ENCODE data around the gene NDUFB2.
"Not testable (repeated sequence)": the region's sequence is repeated elsewhere in the genome, so short reads cannot be mapped to it uniquely, and the experiment has no call there.

The NDUFB2 gene

GRCh38 chr7:140693849-140694248 lies 2.7 kb upstream of the NDUFB2 start:
- H3K4ac ChIP-seq (ENCODE audit: low read length); H3K27me3 ChIP-seq (ENCODE audit: control insufficient read depth in 3 of 3, insufficient read depth in 3 of 3, low read depth in 1 of 3, low read length in 3 of 3); H3K27ac ChIP-seq (replicated peaks; ENCODE audit: low read length); H3K14ac ChIP-seq (ENCODE audit: low read length); H2AFZ ChIP-seq (ENCODE audit: low read length); H2BK5ac ChIP-seq (ENCODE audit: low read length); H3K4me2 ChIP-seq (ENCODE audit: insufficient read depth, low read length, poor library complexity, severe bottlenecking); DNase-seq (ENCODE audit: low spot score); H3K4me3 ChIP-seq (ENCODE audit: low read length in 2 of 2); H3K36me3 ChIP-seq (replicated peaks in 1 of 2; ENCODE audit: control insufficient read depth in 2 of 2, insufficient read depth in 2 of 2, low read length in 2 of 2); H3K23ac ChIP-seq (ENCODE audit: low read depth, low read length, poor library complexity); H2BK12ac ChIP-seq (ENCODE audit: low read length); H2AK5ac ChIP-seq (ENCODE audit: low read depth, low read length); H3K18ac ChIP-seq (ENCODE audit: low read length); H3K79me1 ChIP-seq (ENCODE audit: low read depth, low read length); H3K9me3 ChIP-seq (replicated peaks in 1 of 2; ENCODE audit: control insufficient read depth in 2 of 2, insufficient read depth in 1 of 2, low read depth in 1 of 2, low read length in 2 of 2); H2BK120ac ChIP-seq (ENCODE audit: low read depth, low read length); H4K91ac ChIP-seq (ENCODE audit: low read depth, low read length, poor library complexity); H2BK15ac ChIP-seq (ENCODE audit: low read length); H4K8ac ChIP-seq (ENCODE audit: low read depth, low read length); H3K4me1 ChIP-seq (ENCODE audit: control insufficient read depth in 2 of 2, insufficient read depth in 1 of 2, low read depth in 1 of 2, low read length in 2 of 2); H3K9ac ChIP-seq (ENCODE audit: low read depth, low read length, poor library complexity): not testable (repeated sequence)
- no CpG with 5 or more reads among the region's 10 CpGs for WGBS, 2 donors (ENCODE audit: extremely low coverage in 2 of 2, insufficient read length in 2 of 2, insufficient replicate concordance in 1 of 2)

GRCh38 chr7:140694592-140694991 lies 1.9 kb upstream of the NDUFB2 start:
- H3K36me3 ChIP-seq (replicated peaks in 1 of 2; ENCODE audit: control insufficient read depth in 2 of 2, insufficient read depth in 2 of 2, low read length in 2 of 2): peaks cover under 1 to 8% of the 10 kb centered on the region in 2 donors
- H3K4me2 ChIP-seq (ENCODE audit: insufficient read depth, low read length, poor library complexity, severe bottlenecking): no peak overlapping the region
- H4K91ac ChIP-seq (ENCODE audit: low read depth, low read length, poor library complexity): peak overlapping the region; percentile 41
- no peak for DNase-seq (ENCODE audit: low spot score)
- WGBS, 2 donors (ENCODE audit: extremely low coverage in 2 of 2, insufficient read length in 2 of 2, insufficient replicate concordance in 1 of 2): no CpG with 5 or more reads among the region's 6 CpGs
- H2BK120ac ChIP-seq (ENCODE audit: low read depth, low read length): no peak overlapping the region
- H3K23ac ChIP-seq (ENCODE audit: low read depth, low read length, poor library complexity): no peak overlapping the region
- H3K27ac ChIP-seq (replicated peaks; ENCODE audit: low read length): no peak overlapping the region
- peaks cover 3 to 6% of the 10 kb centered on the region in 2 donors for H3K4me1 ChIP-seq (ENCODE audit: control insufficient read depth in 2 of 2, insufficient read depth in 1 of 2, low read depth in 1 of 2, low read length in 2 of 2)
- no peak overlapping the region for H2AK5ac ChIP-seq (ENCODE audit: low read depth, low read length)
- no peak overlapping the region for H2AFZ ChIP-seq (ENCODE audit: low read length)
- H3K14ac ChIP-seq (ENCODE audit: low read length): no peak overlapping the region
- no peak overlapping the region for H3K18ac ChIP-seq (ENCODE audit: low read length)
- H3K4ac ChIP-seq (ENCODE audit: low read length): no peak overlapping the region
- H4K8ac ChIP-seq (ENCODE audit: low read depth, low read length): no peak overlapping the region
- no peak overlapping the region for H3K9ac ChIP-seq (ENCODE audit: low read depth, low read length, poor library complexity)
- no peaks in the 10 kb centered on the region for H3K9me3 ChIP-seq (replicated peaks in 1 of 2; ENCODE audit: control insufficient read depth in 2 of 2, insufficient read depth in 1 of 2, low read depth in 1 of 2, low read length in 2 of 2)
- no peak overlapping the region for H2BK5ac ChIP-seq (ENCODE audit: low read length)
- no peak overlapping the region for H2BK15ac ChIP-seq (ENCODE audit: low read length)
- no peaks in the 10 kb centered on the region for H3K27me3 ChIP-seq (ENCODE audit: control insufficient read depth in 3 of 3, insufficient read depth in 3 of 3, low read depth in 1 of 3, low read length in 3 of 3)
- no peak overlapping the region for H2BK12ac ChIP-seq (ENCODE audit: low read length)
- no peak overlapping the region for H3K4me3 ChIP-seq (ENCODE audit: low read length in 2 of 2)
- H3K79me1 ChIP-seq (ENCODE audit: low read depth, low read length): peaks cover 5% of the 10 kb centered on the region

GRCh38 chr7:140695381-140695780 lies 1.1 kb upstream of the NDUFB2 start:
- Histone ChIP-seq H2BK120ac (ENCODE audit: low read depth, low read length) (no peak overlapping the region), H3K79me1 (ENCODE audit: low read depth, low read length) (peaks cover 5% of the 10 kb centered on the region), H3K27me3 (ENCODE audit: control insufficient read depth in 3 of 3, insufficient read depth in 3 of 3, low read depth in 1 of 3, low read length in 3 of 3) (no peaks in the 10 kb centered on the region), H3K23ac (ENCODE audit: low read depth, low read length, poor library complexity) (no peak overlapping the region), H2AFZ (ENCODE audit: low read length) (no peak overlapping the region), H2AK5ac (ENCODE audit: low read depth, low read length) (no peak overlapping the region), H4K8ac (ENCODE audit: low read depth, low read length) (no peak overlapping the region), H3K36me3 (replicated peaks in 1 of 2; ENCODE audit: control insufficient read depth in 2 of 2, insufficient read depth in 2 of 2, low read length in 2 of 2) (peaks cover 0 to 7% of the 10 kb centered on the region in 2 donors), H3K4me1 (ENCODE audit: control insufficient read depth in 2 of 2, insufficient read depth in 1 of 2, low read depth in 1 of 2, low read length in 2 of 2) (peaks cover 3 to 6% of the 10 kb centered on the region in 2 donors), H3K14ac (ENCODE audit: low read length) (no peak overlapping the region), H3K4me2 (ENCODE audit: insufficient read depth, low read length, poor library complexity, severe bottlenecking) (no peak overlapping the region), H3K4me3 (ENCODE audit: low read length in 2 of 2) (no peak overlapping the region), H2BK15ac (ENCODE audit: low read length) (no peak overlapping the region), H3K4ac (ENCODE audit: low read length) (no peak overlapping the region), H3K9ac (ENCODE audit: low read depth, low read length, poor library complexity) (no peak overlapping the region), H2BK12ac (ENCODE audit: low read length) (no peak overlapping the region), H2BK5ac (ENCODE audit: low read length) (no peak overlapping the region), H3K27ac (replicated peaks; ENCODE audit: low read length) (no peak overlapping the region), H3K9me3 (replicated peaks in 1 of 2; ENCODE audit: control insufficient read depth in 2 of 2, insufficient read depth in 1 of 2, low read depth in 1 of 2, low read length in 2 of 2) (no peaks in the 10 kb centered on the region), H4K91ac (ENCODE audit: low read depth, low read length, poor library complexity) (no peak overlapping the region), H3K18ac (ENCODE audit: low read length) (no peak overlapping the region)
- no peak for DNase-seq (ENCODE audit: low spot score)
- no CpG with 5 or more reads among the region's 11 CpGs for WGBS, 2 donors (ENCODE audit: extremely low coverage in 2 of 2, insufficient read length in 2 of 2, insufficient replicate concordance in 1 of 2)

DNA sequence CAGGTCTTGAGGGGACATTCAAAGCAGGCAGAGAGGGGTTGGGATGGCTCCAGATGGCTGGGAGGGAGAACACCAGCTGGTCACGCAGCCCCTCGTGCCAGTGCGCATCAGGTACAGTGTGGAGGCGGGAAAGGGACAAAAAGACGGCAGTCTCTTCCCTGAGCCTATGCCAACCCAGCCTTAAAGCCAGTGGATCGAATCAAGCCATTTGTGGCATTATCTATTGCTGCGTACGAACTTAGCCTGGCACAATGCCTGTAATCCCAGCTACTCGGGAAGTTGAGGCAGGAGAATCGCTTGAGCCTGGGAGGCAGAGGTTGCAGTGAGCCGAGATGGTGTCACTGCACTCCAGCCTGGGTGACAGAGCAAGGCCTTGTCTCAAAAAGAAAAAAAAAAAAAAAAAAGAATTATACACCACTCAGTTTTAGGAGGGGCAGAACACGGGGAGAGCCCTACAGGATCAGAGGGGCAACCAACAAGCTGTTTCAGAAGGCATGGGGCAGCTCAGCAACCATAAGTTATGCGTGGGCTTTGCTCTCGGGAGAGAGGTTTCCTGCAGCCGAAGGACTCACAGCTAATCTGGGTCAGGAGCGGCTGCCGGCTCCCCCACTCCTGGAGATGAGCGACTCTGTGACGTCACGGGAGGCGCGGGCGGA lies 356 bp upstream of the NDUFB2 start:
- Histone ChIP-seq H3K4ac (ENCODE audit: low read length) (no peak overlapping the region), H3K4me2 (ENCODE audit: insufficient read depth, low read length, poor library complexity, severe bottlenecking) (peak overlapping the region; percentile 41), H3K9ac (ENCODE audit: low read depth, low read length, poor library complexity) (no peak overlapping the region), H3K18ac (ENCODE audit: low read length) (peak overlapping the region; percentile 24), H2BK12ac (ENCODE audit: low read length) (no peak overlapping the region), H3K4me3 (ENCODE audit: low read length in 2 of 2) (peak overlapping the region; percentile 93 to 96), H4K91ac (ENCODE audit: low read depth, low read length, poor library complexity) (no peak overlapping the region), H4K8ac (ENCODE audit: low read depth, low read length) (no peak overlapping the region), H3K27me3 (ENCODE audit: control insufficient read depth in 3 of 3, insufficient read depth in 3 of 3, low read depth in 1 of 3, low read length in 3 of 3) (no peaks in the 10 kb centered on the region), H3K27ac (replicated peaks; ENCODE audit: low read length) (no peak overlapping the region), H2AFZ (ENCODE audit: low read length) (peak overlapping the region; percentile 99), H3K79me1 (ENCODE audit: low read depth, low read length) (peaks cover 5% of the 10 kb centered on the region), H2BK5ac (ENCODE audit: low read length) (peak overlapping the region; percentile 84), H3K9me3 (replicated peaks in 1 of 2; ENCODE audit: control insufficient read depth in 2 of 2, insufficient read depth in 1 of 2, low read depth in 1 of 2, low read length in 2 of 2) (no peaks in the 10 kb centered on the region), H2BK15ac (ENCODE audit: low read length) (peak overlapping the region; percentile 97), H3K4me1 (ENCODE audit: control insufficient read depth in 2 of 2, insufficient read depth in 1 of 2, low read depth in 1 of 2, low read length in 2 of 2) (peaks cover 3 to 6% of the 10 kb centered on the region in 2 donors), H3K36me3 (replicated peaks in 1 of 2; ENCODE audit: control insufficient read depth in 2 of 2, insufficient read depth in 2 of 2, low read length in 2 of 2) (peaks cover 0 to 7% of the 10 kb centered on the region in 2 donors), H3K23ac (ENCODE audit: low read depth, low read length, poor library complexity) (peak overlapping the region; percentile 99), H2AK5ac (ENCODE audit: low read depth, low read length) (no peak overlapping the region), H3K14ac (ENCODE audit: low read length) (no peak overlapping the region), H2BK120ac (ENCODE audit: low read depth, low read length) (no peak overlapping the region)
- no CpG with 5 or more reads among the region's 23 CpGs for WGBS, 2 donors (ENCODE audit: extremely low coverage in 2 of 2, insufficient read length in 2 of 2, insufficient replicate concordance in 1 of 2)
- DNase-seq (ENCODE audit: low spot score): peak; percentile 92
